Upper lobe of left lung (tissue), 6 donors: Measurements from ENCODE around the gene DHRS11. TPM values are rescaled to one million over a fixed set of nuclear protein-coding genes. Genes with fewer than 3 reads are reported as not detected.
A peak's percentile ranks its signal among the peaks of the same experiment; 100 is the strongest.
"Not testable (repeated sequence)": the region's sequence is repeated elsewhere in the genome, so short reads cannot be mapped to it uniquely, and the experiment has no call there.

ENCODE experiments used
- ATAC-seq, 2 donors: fragments of 200-7000 bp; cut with Tn5 transposase; one replicate each; pipeline ENCODE4 v1.9.1; 2022; ENCODE audit warnings: mild to moderate bottlenecking in 2 of 2, moderate library complexity in 2 of 2; ENCODE audit not compliant: low FRiP score in 2 of 2
- DNase-seq, 2 donors: peaks; one replicate each; pipeline ENCODE4 v3.0.0-alpha.2; 2019 to 2020
- H3K27ac ChIP-seq, 4 donors: fragments of 200-600 bp; sonication (generic); one replicate each; pipeline ENCODE4 v1.5.1; 2016 to 2019
- H3K27me3 ChIP-seq, 4 donors: fragments of 200-600 bp; sonication (generic); one replicate each; pipeline ENCODE4 v1.5.1; 2017 to 2019
- H3K36me3 ChIP-seq, 4 donors: fragments of 200-600 bp; sonication (generic); one replicate each; pipeline ENCODE4 v1.5.1; 2016 to 2019
- H3K4me1 ChIP-seq, 4 donors: fragments of 200-600 bp; sonication (generic); one replicate each; pipeline ENCODE4 v1.5.1; 2018 to 2019
- H3K4me3 ChIP-seq, 4 donors: fragments of 200-600 bp; sonication (generic); one replicate each; pipeline ENCODE4 v1.5.1; 2017 to 2019; ENCODE audit warnings: mild to moderate bottlenecking in 2 of 4, moderate library complexity in 1 of 4
- H3K9me3 ChIP-seq, 4 donors: fragments of 200-600 bp; sonication (generic); one replicate each; pipeline ENCODE4 v1.5.1; 2018 to 2019
- CTCF ChIP-seq, 6 experiments: fragments of 450-650 bp in 4 of 6; fragments of 200-600 bp in 2 of 6; sonication (generic) in 2 of 6; IDR thresholded peaks; one replicate each; pipeline ENCODE4 v1.5.1; 2016 to 2019; ENCODE audit warnings: antibody characterized with exemption in 6 of 6
- EP300 ChIP-seq, 4 donors: sonication (generic); formaldehyde crosslinking; IDR thresholded peaks; one replicate each; pipeline ENCODE4 v1.5.1; 2017; ENCODE audit warnings: antibody characterized with exemption in 4 of 4, control low read depth in 2 of 4
- POLR2A ChIP-seq, 4 donors: fragments of 450-650 bp; IDR thresholded peaks; one replicate each; pipeline ENCODE4 v1.5.1; 2016 to 2017; ENCODE audit warnings: antibody characterized with exemption in 4 of 4, mild to moderate bottlenecking in 2 of 4
- POLR2AphosphoS5 ChIP-seq, 2 donors: sonication (generic); formaldehyde crosslinking; IDR thresholded peaks; one replicate each; pipeline ENCODE4 v1.5.1; 2017; ENCODE audit warnings: antibody characterized with exemption in 2 of 2
- WGBS, 2 donors: methylation state at CpG; one replicate each; pipeline ENCODE4 v1.1.5; 2017 to 2018; 5-methylcytosine and 5-hydroxymethylcytosine counted together
- total RNA-seq, 6 donors: library from RNA; depleted of rRNA in 4 of 6; stranded (reverse); fragments of >200 nt in 4 of 6; gene quantifications; one replicate each; pipeline versions ENCODE4 v1.1.0 to v1.2.1, GENCODE V29; 2016 to 2021
- donor health status: DM: no; HTN: no; CAD: no; lungs with moderate emphysema.
- donor health status: DM: no; HTN: yes; CAD: no; lungs with severe emphysema.

Gene DHRS11
- total RNA-seq, 6 donors from 2014 or later: 3.6 to 7.5 (median 4.9) TPM

- TF ChIP-seq EP300 (IDR thresholded peaks at IDR 0.05): no peak
- TF ChIP-seq CTCF (IDR thresholded peaks at IDR 0.05): peak in 1 of 6 experiments; percentile 3
- H3K36me3 ChIP-seq: no peaks in the 10 kb centered on the region
- no peaks in the 10 kb centered on the region for H3K9me3 ChIP-seq
- peak overlapping the region; percentile 25 to 100 (median 88) for H3K4me3 ChIP-seq
- peak overlapping the region; percentile 77 to 89 (median 85) for H3K27ac ChIP-seq
- no peaks in the 10 kb centered on the region for H3K27me3 ChIP-seq
- WGBS, 2 donors: 9 to 13% methylated on average over 10 of the region's 10 CpGs
- peaks cover 18 to 30% (median 22%) of the 10 kb centered on the region in 4 donors for H3K4me1 ChIP-seq
- DNase-seq (no peak), ATAC-seq (no peak)
Observed at GRCh38 chr17:36600936-36601302, 9.2 kb downstream of the DHRS11 start.

- Histone ChIP-seq H3K36me3 (no peaks in the 10 kb centered on the region), H3K4me1 (peaks cover 18 to 30% (median 22%) of the 10 kb centered on the region in 4 donors), H3K27ac (peak within 1 kb of the TSS; percentile 77 to 89 (median 85)), H3K4me3 (peak within 1 kb of the TSS; percentile 82 to 100 (median 96)), H3K9me3 (no peaks in the 10 kb centered on the region), H3K27me3 (no peaks in the 10 kb centered on the region)
- ATAC-seq (peak; percentile 96), DNase-seq (peak; percentile 96)
- 0% methylated on average over 10 to 31 of the region's 60 CpGs for WGBS, 2 donors
- TF ChIP-seq POLR2A (IDR thresholded peaks at IDR 0.05) (peak in 3 of 4 donors; percentile 59 to 83 (median 70)), POLR2AphosphoS5 (IDR thresholded peaks at IDR 0.05) (peak; percentile 63 to 85), CTCF (IDR thresholded peaks at IDR 0.05) (peak in 4 of 6 experiments; percentile 7 to 46 (median 32)), EP300 (IDR thresholded peaks at IDR 0.05) (peak in 1 of 4 donors; percentile 21)
Observed at GRCh38 chr17:36601303-36602029, 9.8 kb downstream of the DHRS11 start, which contains the start of gene MRM1. MRM1 (plus strand) TSS chr17:36601583; CDS start chr17:36601811, 228 bp downstream.

- H3K4me3 ChIP-seq: peak overlapping the region; percentile 82 to 100 (median 96)
- H3K27me3 ChIP-seq: no peaks in the 10 kb centered on the region
- no peaks in the 10 kb centered on the region for H3K36me3 ChIP-seq
- ATAC-seq: peak; percentile 0 to 18
- H3K4me1 ChIP-seq: peaks cover 18 to 30% (median 22%) of the 10 kb centered on the region in 4 donors
- no peaks in the 10 kb centered on the region for H3K9me3 ChIP-seq
- WGBS, 2 donors: 4 to 7% methylated on average over 13 to 33 of the region's 38 CpGs
- peak overlapping the region; percentile 77 to 89 (median 85) for H3K27ac ChIP-seq
- DNase-seq: no peak
- TF ChIP-seq POLR2AphosphoS5 (IDR thresholded peaks at IDR 0.05) (no peak), CTCF (IDR thresholded peaks at IDR 0.05) (no peak), EP300 (IDR thresholded peaks at IDR 0.05) (no peak), POLR2A (IDR thresholded peaks at IDR 0.05) (no peak)
Observed at GRCh38 chr17:36602030-36602748, 10.5 kb downstream of the DHRS11 start.

GRCh38 chr17:36602924-36603384 lies 11.3 kb downstream of the DHRS11 start:
- Histone ChIP-seq H3K36me3 (no peaks in the 10 kb centered on the region), H3K4me3 (peak overlapping the region; percentile 8 to 100 (median 88)), H3K27ac (no peak overlapping the region), H3K4me1 (peaks cover 18 to 30% (median 22%) of the 10 kb centered on the region in 4 donors), H3K9me3 (no peaks in the 10 kb centered on the region), H3K27me3 (no peaks in the 10 kb centered on the region)
- ATAC-seq (peak in 1 of 2 donors; percentile 57), DNase-seq (peak in 1 of 2 donors; percentile 33)
- WGBS, 2 donors: 6 to 8% methylated on average over 5 of the region's 5 CpGs
- TF ChIP-seq CTCF (IDR thresholded peaks at IDR 0.05) (peak; percentile 50 to 79 (median 60)), POLR2AphosphoS5 (IDR thresholded peaks at IDR 0.05) (no peak)

- 97 to 100% methylated on average over 5 of the region's 5 CpGs for WGBS, 2 donors
- not testable (repeated sequence) for H3K9me3 ChIP-seq, ATAC-seq, H3K4me3 ChIP-seq, H3K27ac ChIP-seq, H3K27me3 ChIP-seq, DNase-seq, H3K36me3 ChIP-seq
- H3K4me1 ChIP-seq: peaks cover 21 to 41% (median 23%) of the 10 kb centered on the region in 4 donors
Observed at GRCh38 chr17:36605028-36605427, 13.3 kb downstream of the DHRS11 start.
